Large intestine (tissue), 3 donors: Measurements from ENCODE around the gene CFDP1. TPM values are rescaled to one million over a fixed set of nuclear protein-coding genes. Genes with fewer than 3 reads are reported as not detected.

Experiments used
- DNase-seq, 2 donors: peaks; one replicate each; pipeline versions ENCODE4 v3.0.0 to v3.0.0-alpha.2; 2013
- H3K27ac ChIP-seq: one replicate; pipeline ENCODE4 v1.5.1; 2013; ENCODE audit warnings: low read length
- H3K27me3 ChIP-seq: 2 replicates; pipeline ENCODE4 v1.6.1; 2013; ENCODE audit warnings: low read length; ENCODE audit not compliant: control insufficient read depth, insufficient read depth
- H3K36me3 ChIP-seq: 2 replicates; pipeline ENCODE4 v1.6.1; 2013; ENCODE audit warnings: low read length; ENCODE audit not compliant: control insufficient read depth, insufficient read depth
- H3K4me1 ChIP-seq: one replicate; pipeline ENCODE4 v1.6.1; 2013; ENCODE audit warnings: low read length; ENCODE audit not compliant: control insufficient read depth, insufficient read depth
- H3K4me3 ChIP-seq: one replicate; pipeline ENCODE4 v1.5.1; 2013; ENCODE audit warnings: low read length
- H3K9me3 ChIP-seq: one replicate; pipeline ENCODE4 v1.6.1; 2013; ENCODE audit warnings: mild to moderate bottlenecking, low read depth, low read length, moderate library complexity; ENCODE audit not compliant: control insufficient read depth
- WGBS: methylation state at CpG from one replicate; pipeline ENCODE4 v1.1.5; 2013; ENCODE audit warnings: low lambda C conversion rate; ENCODE audit not compliant: insufficient coverage; 5-methylcytosine and 5-hydroxymethylcytosine counted together
- polyA plus RNA-seq: library from polyadenylated mRNA; unstranded; fragments of 120-200 nt; gene quantifications from one replicate; pipeline ENCODE4 v1.2.1, GENCODE V29; 2013

The CFDP1 gene
- polyA plus RNA-seq, 1 donor: 121 TPM

DNA sequence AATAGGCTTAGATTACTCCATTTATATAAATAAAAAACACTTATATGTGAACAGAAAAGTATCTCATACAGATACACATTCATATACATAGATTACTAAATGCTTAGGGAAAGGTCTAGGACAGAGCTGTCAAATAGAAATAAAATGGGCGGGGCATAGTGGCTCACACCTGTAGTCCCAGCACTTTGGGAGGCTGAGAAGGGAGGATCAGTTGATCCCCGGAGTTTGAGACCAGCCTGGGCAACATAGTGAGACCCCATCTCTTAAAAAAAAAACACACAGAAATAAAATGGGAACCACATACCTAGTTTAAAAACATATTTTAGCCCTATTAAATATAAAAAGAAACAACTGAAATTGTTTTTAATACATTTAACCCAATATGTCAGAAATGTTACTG lies 58.9 kb downstream of the CFDP1 start:
- no peak overlapping the region for H3K27ac ChIP-seq
- no peak overlapping the region for H3K4me3 ChIP-seq
- no peaks in the 10 kb centered on the region for H3K27me3 ChIP-seq
- H3K36me3 ChIP-seq: no peaks in the 10 kb centered on the region
- no peaks in the 10 kb centered on the region for H3K9me3 ChIP-seq
- no peak for DNase-seq
- peaks cover 7% of the 10 kb centered on the region for H3K4me1 ChIP-seq
- WGBS: no CpG with 5 or more reads among the region's 2 CpGs

DNA sequence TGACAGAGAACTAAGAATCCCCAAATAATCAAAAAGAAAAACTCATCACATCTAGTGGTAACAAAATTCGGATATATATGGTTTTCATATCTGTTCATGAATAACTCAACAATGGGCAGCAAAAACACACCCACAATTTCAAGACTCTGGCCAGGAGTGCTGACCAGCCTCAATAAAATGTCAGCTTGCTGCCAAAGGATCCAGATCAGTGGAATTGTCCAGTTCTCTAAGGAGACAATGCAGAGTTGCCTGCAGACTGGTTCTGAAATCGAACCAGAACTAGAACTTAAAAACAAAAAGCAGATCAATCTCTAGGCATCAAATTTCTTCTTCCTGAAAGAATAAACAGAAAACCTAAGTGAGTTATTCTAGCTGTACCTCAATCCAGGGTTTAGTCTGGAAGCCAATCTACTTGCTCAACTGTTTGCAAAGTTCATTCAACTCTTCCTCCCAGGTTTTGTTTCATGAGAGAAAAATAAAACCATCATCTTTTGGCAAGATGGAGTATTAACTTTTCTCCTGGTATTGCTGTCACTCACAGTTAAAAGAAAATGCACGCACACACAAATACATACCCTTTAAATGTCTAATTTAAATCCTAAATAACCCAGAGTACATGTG lies 61.0 kb downstream of the CFDP1 start:
- Histone ChIP-seq H3K27ac (no peak overlapping the region), H3K27me3 (no peaks in the 10 kb centered on the region), H3K4me1 (peaks cover 6% of the 10 kb centered on the region), H3K9me3 (no peaks in the 10 kb centered on the region), H3K4me3 (no peak overlapping the region), H3K36me3 (peaks cover 2% of the 10 kb centered on the region)
- WGBS: no CpG with 5 or more reads among the region's 3 CpGs
- no peak for DNase-seq

DNA sequence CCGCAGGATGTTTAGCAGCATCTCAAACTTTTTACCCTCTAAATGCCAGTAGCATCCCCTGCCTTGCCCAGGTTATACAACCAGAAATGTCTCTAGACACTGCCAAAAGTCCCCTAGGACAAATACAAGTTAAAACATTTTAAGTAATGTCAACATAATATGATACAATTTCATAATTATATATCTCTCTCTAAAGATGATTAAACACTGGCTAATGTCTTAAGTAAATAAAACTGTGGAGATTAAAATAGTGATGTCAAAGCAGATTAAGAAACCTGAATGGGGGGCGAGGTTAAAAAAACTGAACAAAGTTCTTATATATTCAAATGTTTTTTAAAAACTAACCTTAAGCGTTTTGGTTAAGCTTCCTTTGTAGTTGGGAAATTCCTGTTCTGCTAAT lies 62.1 kb downstream of the CFDP1 start:
- no peaks in the 10 kb centered on the region for H3K9me3 ChIP-seq
- no peak overlapping the region for H3K4me3 ChIP-seq
- no peak for DNase-seq
- H3K36me3 ChIP-seq: peaks cover 2% of the 10 kb centered on the region
- H3K27ac ChIP-seq: no peak overlapping the region
- no peaks in the 10 kb centered on the region for H3K4me1 ChIP-seq
- H3K27me3 ChIP-seq: no peaks in the 10 kb centered on the region
- 87% methylated on average over 2 of the region's 3 CpGs for WGBS

DNA sequence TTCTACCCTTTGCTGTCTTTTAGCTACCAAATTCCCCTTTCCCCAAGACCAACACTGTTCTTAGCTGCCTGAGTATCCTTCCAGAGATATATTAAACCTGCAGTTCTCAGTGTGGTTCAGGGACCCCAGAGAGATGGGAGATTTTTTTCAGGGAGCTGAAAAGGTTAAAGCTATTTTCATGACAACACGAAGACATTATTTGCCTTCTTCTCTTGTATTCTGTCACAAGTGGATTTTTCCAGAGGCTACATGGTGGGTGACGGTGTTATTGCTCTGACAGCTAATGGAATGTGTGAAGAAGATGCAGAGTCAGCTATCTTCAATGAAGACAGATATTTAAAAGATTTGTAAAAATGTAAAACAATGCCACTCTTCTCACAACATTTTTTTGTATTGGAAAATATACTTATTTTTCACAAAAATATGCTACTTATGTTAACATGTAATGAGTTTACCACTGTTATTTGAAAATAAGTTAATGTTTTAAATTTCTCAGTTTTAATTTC lies 69.0 kb downstream of the CFDP1 start:
- no CpG with 5 or more reads among the region's 2 CpGs for WGBS
- Histone ChIP-seq H3K9me3 (no peaks in the 10 kb centered on the region), H3K27me3 (no peaks in the 10 kb centered on the region), H3K4me3 (no peak overlapping the region), H3K4me1 (no peaks in the 10 kb centered on the region), H3K36me3 (peaks cover 9% of the 10 kb centered on the region), H3K27ac (no peak overlapping the region)
- DNase-seq: no peak

DNA sequence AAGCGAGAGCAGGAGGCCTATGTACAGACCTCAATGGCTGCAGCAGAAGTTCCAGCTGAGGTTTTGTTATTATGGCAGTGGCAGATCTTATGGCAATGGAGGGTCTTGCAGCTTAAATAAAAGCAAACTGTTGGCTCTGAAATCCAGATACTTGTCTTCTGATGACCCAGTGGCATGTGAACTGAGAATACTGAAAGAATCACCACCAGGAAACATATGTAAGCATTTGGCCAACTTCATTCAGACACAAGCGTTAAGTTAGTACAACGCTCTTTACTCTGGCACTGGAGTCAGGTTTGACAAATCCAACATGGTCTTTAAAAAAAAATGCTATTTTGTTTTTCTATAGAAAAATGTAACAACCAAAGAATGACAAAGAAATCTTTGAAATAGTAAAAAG lies 70.5 kb downstream of the CFDP1 start:
- no peaks in the 10 kb centered on the region for H3K9me3 ChIP-seq
- no peak overlapping the region for H3K27ac ChIP-seq
- no peak for DNase-seq
- no peak overlapping the region for H3K4me3 ChIP-seq
- no peaks in the 10 kb centered on the region for H3K27me3 ChIP-seq
- H3K4me1 ChIP-seq: no peaks in the 10 kb centered on the region
- H3K36me3 ChIP-seq: peaks cover 7% of the 10 kb centered on the region
- 80% methylated on average over 1 of the region's 3 CpGs for WGBS

DNA sequence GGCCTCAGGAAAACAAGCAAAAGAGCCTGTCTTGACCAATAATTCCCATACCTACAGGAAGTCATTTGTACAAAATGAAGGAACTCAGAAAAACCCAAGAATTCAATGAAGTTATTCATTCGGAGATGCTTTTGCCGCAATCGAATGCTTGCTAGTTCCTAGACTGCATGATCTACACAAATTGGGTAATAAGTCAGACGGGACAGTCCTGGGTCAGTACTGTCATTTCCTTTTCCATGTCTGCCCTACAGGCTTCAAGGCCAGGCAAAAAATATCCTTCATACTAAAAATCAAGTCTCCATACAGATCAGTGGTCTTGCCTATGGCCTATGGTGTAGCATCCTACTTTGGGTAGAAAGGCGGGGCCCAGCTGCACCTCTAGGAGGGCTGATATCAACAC lies 71.4 kb downstream of the CFDP1 start:
- Histone ChIP-seq H3K36me3 (peaks cover 7% of the 10 kb centered on the region), H3K4me3 (no peak overlapping the region), H3K9me3 (no peaks in the 10 kb centered on the region), H3K4me1 (no peaks in the 10 kb centered on the region), H3K27ac (no peak overlapping the region), H3K27me3 (no peaks in the 10 kb centered on the region)
- DNase-seq: no peak
- 93% methylated on average over 3 of the region's 5 CpGs for WGBS

DNA sequence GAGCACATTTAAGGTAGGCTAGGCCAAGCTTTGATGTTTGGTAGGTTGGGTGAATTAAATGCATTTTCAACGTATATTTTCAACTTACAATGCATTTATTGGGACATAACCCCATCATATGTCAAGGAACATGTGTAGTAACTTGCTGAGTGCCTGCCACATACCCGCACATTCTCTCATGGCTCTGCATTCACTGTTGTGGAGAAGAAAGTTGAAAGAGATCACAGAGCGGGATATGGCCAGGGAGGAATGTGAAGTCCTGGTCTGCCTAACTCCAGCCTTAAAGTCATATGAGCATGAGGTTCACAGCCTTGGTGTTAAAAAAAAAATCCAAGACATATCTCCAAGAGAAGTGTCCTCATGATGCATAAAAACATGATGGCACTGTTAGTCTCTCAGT lies 79.1 kb downstream of the CFDP1 start:
- peaks cover 7% of the 10 kb centered on the region for H3K36me3 ChIP-seq
- no peak for DNase-seq
- no peaks in the 10 kb centered on the region for H3K9me3 ChIP-seq
- H3K27me3 ChIP-seq: no peaks in the 10 kb centered on the region
- no peak overlapping the region for H3K27ac ChIP-seq
- WGBS: no CpG with 5 or more reads among the region's 3 CpGs
- H3K4me1 ChIP-seq: no peaks in the 10 kb centered on the region
- no peak overlapping the region for H3K4me3 ChIP-seq

DNA sequence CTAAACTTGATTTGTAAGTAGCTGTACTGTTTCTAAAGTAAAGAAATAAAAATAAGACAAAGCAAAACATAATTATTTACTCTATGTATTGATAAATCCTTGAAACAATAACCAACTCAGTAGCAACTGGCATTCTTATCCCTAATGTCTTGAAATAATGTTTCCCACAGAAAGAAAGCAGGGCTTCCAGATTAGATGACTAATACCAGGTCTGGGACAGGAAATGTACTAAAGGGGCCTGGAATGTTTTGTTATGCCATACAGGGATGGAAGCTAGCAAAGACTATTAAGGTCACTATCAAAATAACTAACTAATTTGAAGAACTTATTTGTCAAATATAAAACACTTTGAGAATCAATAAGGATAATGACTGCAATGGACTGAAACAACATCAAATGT lies 82.1 kb downstream of the CFDP1 start:
- Histone ChIP-seq H3K9me3 (no peaks in the 10 kb centered on the region), H3K27ac (no peak overlapping the region), H3K36me3 (peaks cover 11% of the 10 kb centered on the region), H3K4me1 (no peaks in the 10 kb centered on the region), H3K4me3 (no peak overlapping the region), H3K27me3 (no peaks in the 10 kb centered on the region)
- DNase-seq: no peak

DNA sequence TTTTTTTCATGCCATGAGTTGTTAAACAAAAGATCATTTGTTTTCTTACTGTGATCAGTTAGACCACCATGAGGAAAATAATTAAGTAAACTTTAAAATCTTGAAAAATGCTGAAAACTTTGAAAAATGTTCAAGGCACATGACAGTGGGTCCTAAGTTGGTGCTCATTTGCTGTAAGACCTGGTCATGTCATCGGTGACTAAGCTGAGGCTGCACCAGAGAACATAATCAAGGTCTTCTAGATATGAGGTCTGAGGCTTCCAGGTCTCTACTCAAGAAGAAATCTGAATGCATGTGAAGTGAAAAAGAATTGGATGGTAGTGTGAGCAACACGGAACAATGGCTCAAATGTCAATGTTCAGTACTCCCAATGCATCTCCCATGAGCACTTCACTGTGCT lies 87.6 kb downstream of the CFDP1 start:
- WGBS: no CpG with 5 or more reads among the region's 2 CpGs
- DNase-seq: no peak

DNA sequence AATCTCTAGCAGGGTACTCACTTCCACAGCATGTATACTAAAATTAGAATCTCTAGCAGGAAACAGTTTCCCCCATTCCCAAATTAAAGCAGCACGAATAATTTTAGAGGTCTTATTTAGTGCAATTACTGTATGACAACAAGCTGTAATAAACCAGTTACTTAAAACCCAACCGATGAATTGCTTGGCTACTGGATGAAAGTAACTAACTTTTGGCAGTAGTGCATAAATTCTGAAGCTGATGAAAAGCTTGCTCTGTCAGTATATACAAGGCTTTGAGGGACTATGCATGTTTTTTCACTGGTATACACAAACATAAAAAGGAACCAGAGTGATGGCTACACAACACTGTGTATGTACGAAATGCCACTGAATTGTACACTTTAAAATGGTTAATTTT lies 89.4 kb downstream of the CFDP1 start:
- 65% methylated on average over 2 of the region's 3 CpGs for WGBS
- DNase-seq: no peak

More for the DNA sequence above, 87.6 kb downstream of the CFDP1 start:
- H3K4me1 ChIP-seq: peaks cover 21% of the 10 kb centered on the region
- no peaks in the 10 kb centered on the region for H3K9me3 ChIP-seq
- no peak overlapping the region for H3K4me3 ChIP-seq
- peaks cover 9% of the 10 kb centered on the region for H3K36me3 ChIP-seq
- no peaks in the 10 kb centered on the region for H3K27me3 ChIP-seq
- H3K27ac ChIP-seq: no peak overlapping the region

DNA sequence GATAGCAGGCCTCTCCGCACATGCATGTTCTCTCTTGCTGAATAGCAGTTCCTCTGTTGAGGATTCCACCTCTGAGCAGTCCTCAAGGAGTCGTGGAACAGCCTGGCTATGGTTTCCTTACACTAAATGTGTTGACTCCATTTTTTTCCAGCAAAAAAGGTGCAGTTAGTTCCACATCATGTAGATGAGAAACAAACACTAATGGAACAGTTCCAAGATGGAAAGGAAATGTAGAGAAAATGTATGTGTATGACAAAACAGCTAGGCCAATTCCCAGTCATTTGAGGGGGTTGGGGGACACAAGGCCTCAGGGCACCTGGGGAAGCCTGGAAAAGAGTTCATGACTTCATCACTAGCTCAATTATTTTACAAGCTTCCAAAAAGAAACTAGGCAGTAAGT lies 90.0 kb downstream of the CFDP1 start:
- WGBS: no CpG with 5 or more reads among the region's 2 CpGs
- H3K27ac ChIP-seq: no peak overlapping the region
- no peak for DNase-seq

More for the DNA sequence above, 89.4 kb downstream of the CFDP1 start:
- Histone ChIP-seq H3K9me3 (no peaks in the 10 kb centered on the region), H3K4me1 (peaks cover 30% of the 10 kb centered on the region), H3K27me3 (no peaks in the 10 kb centered on the region), H3K4me3 (no peak overlapping the region), H3K36me3 (peaks cover 8% of the 10 kb centered on the region), H3K27ac (no peak overlapping the region)

More for the DNA sequence above, 90.0 kb downstream of the CFDP1 start:
- Histone ChIP-seq H3K4me3 (no peak overlapping the region), H3K36me3 (peaks cover 6% of the 10 kb centered on the region), H3K4me1 (peaks cover 30% of the 10 kb centered on the region), H3K9me3 (no peaks in the 10 kb centered on the region), H3K27me3 (no peaks in the 10 kb centered on the region)
